NCI-H446 (cell line): ENCODE data around the gene BCLAF3.

Experiments used
- DNase-seq, 2 experiments: peaks; one replicate each; lab custom pipeline; 2025; lab: John Stamatoyannopoulos, UW

The BCLAF3 gene

DNA sequence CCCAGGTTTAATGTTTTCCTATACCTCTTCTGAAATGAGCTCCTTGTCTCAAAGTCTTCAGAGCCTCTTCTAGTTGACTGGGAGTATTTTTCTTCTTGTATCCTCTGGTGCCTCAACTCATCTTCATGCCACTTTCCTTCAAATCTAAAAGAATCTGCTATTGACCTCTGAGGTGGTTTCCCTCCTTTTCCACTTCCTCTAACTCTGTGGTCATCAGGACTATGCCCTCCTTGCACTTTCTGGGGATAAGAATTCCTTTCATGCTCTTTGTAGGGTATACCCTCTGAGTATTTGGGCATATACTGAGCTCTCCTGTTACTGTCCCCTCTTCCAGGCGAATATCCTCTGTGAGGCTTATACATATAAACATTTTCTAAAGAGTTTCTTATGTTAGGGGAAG is 24.8 kb downstream of the BCLAF3 start:
- no peak for DNase-seq

DNA sequence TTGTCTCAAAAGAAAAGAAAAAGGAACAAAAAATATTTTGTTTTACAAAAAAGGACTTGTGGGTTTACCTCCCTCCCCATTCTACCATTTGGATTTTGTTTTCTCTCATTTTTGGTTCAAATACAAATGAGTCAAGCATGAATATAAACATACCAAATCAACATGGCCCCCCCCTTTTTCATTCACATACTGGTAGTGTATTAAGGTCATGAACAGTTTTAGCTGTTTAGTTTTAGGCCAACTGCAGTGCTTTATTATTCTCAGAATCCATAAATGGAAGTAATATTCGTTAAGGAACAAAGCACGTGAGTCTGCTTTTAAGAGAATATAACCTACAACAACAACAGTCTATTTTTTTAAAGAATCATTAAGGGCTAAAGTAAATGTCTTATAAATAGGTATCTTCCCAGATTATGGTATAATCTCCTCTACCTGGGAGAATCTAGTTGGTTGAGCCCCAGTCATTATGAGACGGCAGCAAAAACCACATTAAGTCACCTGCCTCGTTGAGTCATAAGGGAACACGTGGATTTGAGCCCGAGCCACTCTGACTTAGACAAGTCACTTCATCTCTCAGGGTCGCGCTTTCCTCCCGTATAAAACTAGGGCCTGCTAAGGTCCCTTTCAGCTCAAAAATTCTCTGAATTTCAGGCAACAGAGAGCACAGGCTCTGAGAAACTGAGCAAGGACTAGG is 26.7 kb downstream of the BCLAF3 start:
- no peak for DNase-seq

DNA sequence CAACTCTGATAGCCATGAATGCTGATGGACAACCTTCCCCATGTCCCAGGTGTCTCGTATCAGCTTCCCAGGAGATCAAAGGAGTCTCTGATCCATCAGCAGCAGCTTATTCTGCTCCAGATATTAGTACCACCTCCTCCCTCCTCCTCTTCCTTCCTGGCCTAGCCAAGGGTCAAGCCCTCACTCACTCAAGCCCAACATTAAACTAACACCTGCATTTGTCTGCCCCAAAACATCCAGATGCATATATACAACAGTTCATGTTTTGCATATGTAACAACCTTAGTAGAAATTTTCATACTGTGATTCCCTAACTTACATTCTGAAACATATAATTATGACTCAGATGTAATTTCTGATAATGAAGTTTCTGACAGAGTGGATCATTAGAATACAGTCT is 29.9 kb downstream of the BCLAF3 start:
- no peak for DNase-seq

DNA sequence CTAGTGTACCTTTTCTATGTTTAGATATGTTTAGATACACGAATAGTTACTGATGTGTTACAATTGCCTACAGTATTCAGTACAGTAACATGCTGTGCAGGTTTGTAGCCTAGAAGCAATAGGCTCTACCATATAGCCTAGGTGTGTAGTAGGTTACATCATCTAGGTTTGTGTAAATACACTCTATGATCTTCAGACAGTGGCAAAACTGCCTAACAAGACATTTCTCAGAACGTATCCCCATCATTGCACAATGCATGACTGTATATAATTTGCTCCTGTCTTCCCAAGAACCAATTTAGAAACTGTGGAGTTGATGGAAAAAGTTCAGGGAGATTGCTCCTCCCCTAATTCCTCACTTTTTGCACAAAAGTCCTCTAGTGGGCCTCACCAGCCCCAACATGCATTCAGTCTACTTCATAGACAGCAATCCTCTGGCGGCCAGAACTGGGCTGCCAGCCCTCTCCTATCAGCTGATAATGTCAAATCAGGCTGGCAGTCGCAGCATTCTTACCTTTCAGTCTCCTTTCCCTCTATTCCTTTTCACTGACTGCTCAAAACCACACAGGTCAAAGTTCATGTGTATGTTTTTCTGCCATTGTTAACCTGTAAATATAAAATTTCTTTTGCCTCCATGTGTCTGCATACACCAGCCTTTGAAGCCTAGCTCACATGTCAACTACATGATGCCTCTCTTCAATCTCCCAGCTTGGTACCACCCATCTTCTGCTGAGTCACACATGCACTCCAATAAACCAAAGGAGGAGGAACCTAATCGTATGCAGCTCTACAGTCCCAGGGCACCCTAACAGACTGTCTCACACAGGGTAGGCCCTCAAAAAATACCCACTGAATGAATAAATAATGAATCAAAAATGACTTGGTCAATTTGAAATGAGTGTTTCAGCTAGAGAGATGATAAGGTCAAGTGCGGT is 32.0 kb downstream of the BCLAF3 start:
- no peak for DNase-seq

DNA sequence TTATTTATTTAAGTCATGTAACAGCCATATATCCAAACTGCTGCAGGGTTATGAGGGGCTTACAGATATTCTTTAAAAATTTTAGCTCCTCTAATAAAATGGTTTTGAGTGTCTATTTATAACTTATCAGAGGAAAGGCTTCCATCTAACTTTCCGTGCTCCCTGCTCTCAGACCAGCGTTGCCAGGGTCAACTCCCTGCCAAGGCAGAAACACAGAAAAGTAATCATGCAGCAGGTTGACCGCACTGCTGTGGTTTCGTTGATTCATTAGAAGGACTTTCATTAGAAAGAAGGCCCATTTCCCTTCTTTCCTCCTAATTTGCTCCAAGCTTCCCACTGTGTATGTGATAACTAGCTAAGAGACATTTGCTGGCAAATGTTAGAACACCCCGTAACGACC is 33.9 kb downstream of the BCLAF3 start:
- DNase-seq: no peak

DNA sequence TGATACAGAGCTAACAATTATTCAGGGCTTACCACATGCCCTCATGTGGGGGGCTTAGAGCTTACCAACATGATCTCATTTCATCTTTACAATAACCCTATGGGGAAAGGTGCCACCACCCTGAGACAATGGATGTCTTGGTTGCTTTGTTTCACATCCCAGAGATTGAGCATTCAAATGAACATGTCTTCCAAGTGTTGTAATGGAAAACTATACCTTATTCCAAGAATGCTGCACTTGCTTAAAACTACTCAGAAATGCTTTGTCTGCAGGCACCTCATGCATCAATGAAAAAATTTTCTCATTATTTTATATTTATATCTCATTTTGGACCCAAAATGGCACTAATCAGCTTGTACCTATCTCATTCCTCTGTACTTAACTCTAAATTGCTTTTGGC is 34.6 kb downstream of the BCLAF3 start:
- no peak for DNase-seq

DNA sequence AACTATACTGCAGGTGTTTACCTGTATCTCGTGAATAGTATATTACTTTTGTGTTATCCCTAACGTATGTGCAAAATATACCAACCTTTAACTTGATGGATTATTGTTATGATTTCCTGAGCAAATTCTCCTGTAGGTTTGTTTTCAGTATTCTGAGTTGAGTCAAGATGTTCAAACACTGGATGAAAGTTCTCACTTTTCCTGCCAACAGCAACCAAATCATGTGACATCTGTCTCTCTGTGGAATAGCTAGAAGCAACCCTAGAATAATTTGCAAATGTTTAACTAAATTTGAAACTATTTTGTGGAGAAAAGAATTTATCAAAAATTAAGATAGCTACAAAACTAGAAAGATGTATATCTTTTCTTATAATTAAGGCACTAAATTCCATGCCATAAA is 35.6 kb downstream of the BCLAF3 start:
- no peak for DNase-seq

DNA sequence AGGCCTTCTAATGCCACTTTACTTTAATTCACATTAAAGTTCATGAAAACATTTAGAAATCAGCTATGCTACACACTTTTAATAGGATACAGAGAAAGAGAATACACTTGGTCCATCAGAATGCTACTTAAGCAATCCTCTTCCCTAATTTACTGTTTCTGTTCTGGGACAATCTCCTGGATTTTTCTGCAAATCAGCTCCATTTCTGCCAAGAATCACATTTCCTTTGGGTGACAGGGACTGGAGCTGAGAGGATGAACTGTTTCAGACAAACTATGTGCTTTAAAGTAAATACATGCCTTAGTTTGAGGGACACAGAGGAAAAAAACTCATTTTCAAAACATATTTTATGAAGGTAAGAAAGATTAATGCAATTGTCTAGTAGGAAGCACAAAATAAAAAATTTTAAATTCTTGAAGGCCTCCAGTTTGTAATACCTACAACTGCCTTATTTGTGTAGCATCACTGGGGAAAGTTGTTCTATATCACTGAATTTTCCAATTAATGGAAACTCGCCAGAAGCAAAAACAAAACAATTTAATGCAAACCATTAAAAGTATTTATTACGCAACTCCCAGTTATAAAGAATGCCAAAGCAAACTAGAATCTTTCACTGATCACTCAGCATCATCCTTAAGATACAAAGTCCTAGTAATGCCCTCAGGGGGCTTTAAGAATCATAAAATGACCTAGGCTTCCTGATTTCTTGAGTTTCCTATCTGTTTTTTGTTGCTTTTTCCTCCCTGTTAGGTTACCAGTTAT is 36.3 kb downstream of the BCLAF3 start:
- no peak for DNase-seq

DNA sequence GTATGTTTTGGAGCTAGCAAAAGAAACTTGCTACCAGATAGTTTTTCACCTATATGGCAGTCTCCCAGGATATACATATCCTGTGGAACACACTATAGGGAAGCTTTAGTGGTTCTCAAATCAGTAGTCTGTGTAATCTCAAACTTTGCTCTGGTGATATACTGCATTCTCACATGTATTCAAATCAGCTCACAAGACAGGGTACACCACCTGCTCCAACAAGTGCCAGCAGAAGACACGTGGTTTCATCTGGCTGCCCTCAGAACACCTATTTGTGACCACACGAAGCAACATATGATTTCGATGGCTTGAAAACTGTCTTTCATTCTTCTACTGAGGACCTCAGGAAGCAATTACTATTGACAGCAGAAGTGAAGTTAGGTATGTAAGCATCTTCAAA is 37.7 kb downstream of the BCLAF3 start:
- DNase-seq: no peak

DNA sequence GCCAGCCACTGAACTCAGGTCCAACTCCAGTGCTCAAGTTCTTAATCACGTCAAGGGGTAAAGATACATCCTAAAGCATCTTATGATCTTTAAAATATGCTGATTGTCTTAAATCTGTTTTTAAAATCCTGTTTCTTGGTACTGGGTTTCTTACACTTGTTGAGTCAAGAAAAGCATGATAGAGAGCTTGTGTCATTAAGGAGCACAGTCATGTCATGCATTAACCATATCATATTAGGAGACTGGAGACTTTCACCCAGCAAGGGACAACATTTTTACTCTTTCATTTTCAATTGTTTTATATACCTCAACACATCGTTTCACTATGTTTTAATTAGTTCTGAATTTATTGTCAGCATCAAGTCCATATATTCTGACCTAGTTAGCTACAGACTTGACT is 41.5 kb downstream of the BCLAF3 start:
- no peak for DNase-seq

DNA sequence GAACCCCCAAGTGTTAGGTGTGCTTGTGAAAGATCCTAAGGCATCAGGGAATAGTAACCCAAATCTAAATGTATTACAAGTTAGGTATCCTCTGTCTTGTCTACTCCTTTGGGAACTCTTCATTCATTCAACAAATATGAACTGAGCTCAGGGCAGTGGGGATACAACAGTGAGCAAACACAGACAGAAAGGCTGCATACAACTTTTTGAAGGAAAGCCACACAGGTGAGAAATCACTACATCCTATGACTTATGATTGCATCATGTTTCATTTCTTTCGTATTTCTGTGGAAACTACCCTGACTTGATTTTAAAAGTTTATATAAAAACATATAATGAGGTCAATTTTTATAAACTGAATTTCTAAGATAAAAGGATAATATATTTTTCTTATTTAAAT is 43.2 kb downstream of the BCLAF3 start:
- DNase-seq: no peak
